Loucy (cell line): ENCODE results near the gene DERA.
"Not testable (repeated sequence)": the region's sequence is repeated elsewhere in the genome, so short reads cannot be mapped to it uniquely, and the experiment has no call there.

ENCODE experiments used
- H2AFZ ChIP-seq: fragments of 200-600 bp; sonication (generic); 2 replicates; pipeline ENCODE4 v1.6.0; 2016; ENCODE audit warnings: antibody characterized with exemption, mild to moderate bottlenecking, low read length, moderate library complexity
- H3F3A ChIP-seq: fragments of 200-600 bp; 2 replicates; pipeline ENCODE4 v1.6.0; 2016; ENCODE audit warnings: antibody characterized with exemption, low read depth, mild to moderate bottlenecking
- H3K27me3 ChIP-seq: fragments of 200-600 bp; sonication (generic); 2 replicates; pipeline ENCODE4 v1.6.1; 2014; ENCODE audit warnings: low read length, mild to moderate bottlenecking; ENCODE audit not compliant: insufficient read depth, poor library complexity, severe bottlenecking
- H3K36me3 ChIP-seq: fragments of 200-600 bp; sonication (generic); 2 replicates; pipeline ENCODE4 v1.6.1; 2016; ENCODE audit warnings: low read length; ENCODE audit not compliant: insufficient read depth
- H3K4me1 ChIP-seq: fragments of 200-600 bp; sonication (generic); 2 replicates; pipeline ENCODE4 v1.5.1; 2014; ENCODE audit warnings: low read length, mild to moderate bottlenecking; ENCODE audit not compliant: insufficient read depth, poor library complexity, severe bottlenecking
- H3K4me2 ChIP-seq: fragments of 200-600 bp; sonication (generic); 2 replicates; pipeline ENCODE4 v1.6.0; 2014; ENCODE audit warnings: antibody characterized with exemption, low read length, low read depth, mild to moderate bottlenecking; ENCODE audit not compliant: poor library complexity, severe bottlenecking
- H3K4me3 ChIP-seq: fragments of 200-600 bp; sonication (generic); 2 replicates; pipeline ENCODE4 v1.5.1; 2014; ENCODE audit warnings: low read length, mild to moderate bottlenecking, mixed read lengths; ENCODE audit not compliant: poor library complexity, severe bottlenecking
- H3K79me2 ChIP-seq: fragments of 200-600 bp; sonication (generic); 2 replicates; pipeline ENCODE4 v1.6.1; 2014; ENCODE audit warnings: low read length; ENCODE audit not compliant: insufficient read depth
- H3K9ac ChIP-seq: fragments of 200-600 bp; sonication (generic); 2 replicates; pipeline ENCODE4 v1.6.0; 2014; ENCODE audit warnings: mild to moderate bottlenecking, low read depth, low read length, moderate library complexity; ENCODE audit not compliant: poor library complexity, severe bottlenecking
- H3K9me2 ChIP-seq: fragments of 200-600 bp; sonication (generic); replicated peaks from 2 replicates; pipeline ENCODE4 v1.6.1; 2016; ENCODE audit warnings: low read depth, low read length, mixed read lengths
- H3K9me3 ChIP-seq: fragments of 200-600 bp; sonication (generic); 2 replicates; pipeline ENCODE4 v1.6.1; 2014; ENCODE audit warnings: mild to moderate bottlenecking, antibody characterized with exemption, low read length, low read depth; ENCODE audit not compliant: insufficient read depth
- H4K20me1 ChIP-seq: fragments of 200-600 bp; sonication (generic); 2 replicates; pipeline ENCODE4 v1.6.0; 2014; ENCODE audit warnings: antibody characterized with exemption, low read length, mild to moderate bottlenecking; ENCODE audit not compliant: insufficient read depth, poor library complexity, severe bottlenecking
- EZH2phosphoT487 ChIP-seq: fragments of 200-600 bp; IDR thresholded peaks from 2 replicates; pipeline ENCODE4 v1.6.1; 2018; ENCODE audit warnings: antibody characterized with exemption, mild to moderate bottlenecking, moderate library complexity, borderline replicate concordance
- TF ChIP-seq, protein P1 (sequence below): fragments of 200-600 bp; sonication (generic); conservative IDR thresholded peaks from 2 replicates; pipeline ENCODE4 v1.5.1; 2014; ENCODE audit warnings: mild to moderate bottlenecking, antibody characterized with exemption, low read length

The DERA gene

DNA sequence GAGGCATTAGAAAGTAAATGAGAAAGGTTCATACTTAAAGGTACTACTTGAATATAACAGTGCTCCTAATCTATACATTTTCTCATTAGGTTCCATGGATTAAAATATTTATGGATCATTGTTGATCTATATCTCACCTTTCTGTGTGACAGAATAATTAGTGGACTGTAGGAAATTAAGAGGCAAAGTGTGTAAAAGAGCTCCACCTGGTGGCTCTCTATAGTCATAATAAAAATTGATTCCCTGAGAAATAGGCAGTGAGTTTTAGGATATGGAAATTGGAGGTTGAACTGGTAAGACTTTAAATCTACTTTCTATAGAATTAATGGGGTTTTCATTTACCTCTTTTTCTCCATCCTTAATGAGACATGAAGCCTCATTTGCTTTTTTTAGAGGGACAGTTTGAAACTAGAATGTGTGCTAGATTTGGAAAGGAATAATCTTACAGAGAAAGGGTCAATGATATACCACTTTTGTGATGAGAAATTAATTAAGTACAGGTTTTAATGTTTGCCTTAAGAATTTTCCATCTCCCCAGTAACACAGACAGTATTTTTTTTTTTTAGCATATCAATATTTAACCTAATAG lies 11.8 kb upstream of the DERA start:
- Histone ChIP-seq H3K36me3 (peaks cover 84% of the 10 kb centered on the region), H3K4me3 (no peak overlapping the region)

DNA sequence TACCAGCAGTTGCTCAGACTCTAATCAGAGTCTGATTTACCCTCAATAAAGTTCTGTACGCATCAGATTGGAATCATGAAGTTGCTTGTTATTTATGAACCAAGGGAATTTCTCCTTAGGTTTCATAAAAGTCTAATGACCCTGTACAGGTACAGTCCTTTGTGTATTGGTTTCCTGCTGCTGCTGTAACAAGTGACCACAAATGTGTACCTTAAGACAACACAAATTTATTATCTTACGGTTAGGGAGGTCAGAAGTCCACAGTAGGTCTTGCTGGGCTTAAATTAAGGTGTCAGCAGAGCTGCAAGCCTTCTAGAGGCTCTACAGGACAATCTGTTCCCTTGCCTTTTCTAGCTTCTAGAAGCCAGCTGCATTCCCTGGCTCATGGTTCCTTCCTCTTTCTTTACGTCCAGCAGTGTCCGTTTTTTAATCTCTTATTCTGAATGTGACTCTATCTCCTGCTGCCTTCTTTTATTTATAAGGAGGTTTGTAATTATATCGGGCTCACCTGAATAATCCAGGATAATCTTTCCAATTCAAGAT lies 6.7 kb upstream of the DERA start:
- Histone ChIP-seq H3K4me3 (no peak overlapping the region), H3K4me1 (no peaks in the 10 kb centered on the region), H4K20me1 (peaks cover 2% of the 10 kb centered on the region), H3F3A (no peaks in the 10 kb centered on the region), H3K9ac (no peak overlapping the region), H2AFZ (no peak overlapping the region), H3K4me2 (no peak overlapping the region), H3K9me3 (no peaks in the 10 kb centered on the region), H3K9me2 (no peaks in the 10 kb centered on the region), H3K36me3 (peaks cover 52% of the 10 kb centered on the region), H3K27me3 (no peaks in the 10 kb centered on the region), H3K79me2 (no peaks in the 10 kb centered on the region)
- TF ChIP-seq, protein P1, sequence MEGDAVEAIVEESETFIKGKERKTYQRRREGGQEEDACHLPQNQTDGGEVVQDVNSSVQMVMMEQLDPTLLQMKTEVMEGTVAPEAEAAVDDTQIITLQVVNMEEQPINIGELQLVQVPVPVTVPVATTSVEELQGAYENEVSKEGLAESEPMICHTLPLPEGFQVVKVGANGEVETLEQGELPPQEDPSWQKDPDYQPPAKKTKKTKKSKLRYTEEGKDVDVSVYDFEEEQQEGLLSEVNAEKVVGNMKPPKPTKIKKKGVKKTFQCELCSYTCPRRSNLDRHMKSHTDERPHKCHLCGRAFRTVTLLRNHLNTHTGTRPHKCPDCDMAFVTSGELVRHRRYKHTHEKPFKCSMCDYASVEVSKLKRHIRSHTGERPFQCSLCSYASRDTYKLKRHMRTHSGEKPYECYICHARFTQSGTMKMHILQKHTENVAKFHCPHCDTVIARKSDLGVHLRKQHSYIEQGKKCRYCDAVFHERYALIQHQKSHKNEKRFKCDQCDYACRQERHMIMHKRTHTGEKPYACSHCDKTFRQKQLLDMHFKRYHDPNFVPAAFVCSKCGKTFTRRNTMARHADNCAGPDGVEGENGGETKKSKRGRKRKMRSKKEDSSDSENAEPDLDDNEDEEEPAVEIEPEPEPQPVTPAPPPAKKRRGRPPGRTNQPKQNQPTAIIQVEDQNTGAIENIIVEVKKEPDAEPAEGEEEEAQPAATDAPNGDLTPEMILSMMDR, result no peak
- no peak for TF ChIP-seq EZH2phosphoT487

More for the DNA sequence above, 11.8 kb upstream of the DERA start:
- Histone ChIP-seq H2AFZ (no peak overlapping the region), H3K9me2 (no peaks in the 10 kb centered on the region), H4K20me1 (peaks cover 3% of the 10 kb centered on the region), H3K4me2 (no peak overlapping the region), H3F3A (no peaks in the 10 kb centered on the region), H3K27me3 (no peaks in the 10 kb centered on the region), H3K79me2 (no peaks in the 10 kb centered on the region), H3K9ac (no peak overlapping the region), H3K4me1 (no peaks in the 10 kb centered on the region), H3K9me3 (no peaks in the 10 kb centered on the region)
- TF ChIP-seq EZH2phosphoT487, result no peak
- TF ChIP-seq, protein P1, result peak; percentile 84

DNA sequence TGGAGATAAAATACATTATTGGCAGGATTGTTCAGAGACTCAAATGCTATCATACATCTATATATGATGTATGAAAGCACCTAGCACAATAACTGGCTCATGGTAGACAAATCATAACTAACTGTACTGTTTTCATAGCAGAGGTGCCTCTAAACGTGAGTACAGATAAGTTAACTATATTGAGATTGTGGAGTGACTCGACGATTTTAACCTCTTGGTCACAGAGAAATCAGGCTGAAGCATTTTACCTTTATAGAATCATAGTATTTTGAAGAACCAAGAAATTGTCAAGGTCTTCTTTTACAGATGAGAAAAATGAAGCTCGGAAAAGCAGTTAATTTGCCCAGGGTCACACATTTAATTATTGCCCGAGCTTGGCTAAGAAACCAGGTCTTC lies 666 bp upstream of the DERA start:
- H4K20me1 ChIP-seq, result no peaks in the 10 kb centered on the region
- H3K4me1 ChIP-seq, result peaks cover 14% of the 10 kb centered on the region
- peaks cover 23% of the 10 kb centered on the region for H3K79me2 ChIP-seq
- peak overlapping the region; percentile 88 for H3K9ac ChIP-seq
- no peaks in the 10 kb centered on the region for H3K36me3 ChIP-seq
- peak overlapping the region; percentile 72 for H3K4me2 ChIP-seq
- H3F3A ChIP-seq, result no peaks in the 10 kb centered on the region
- H3K27me3 ChIP-seq, result no peaks in the 10 kb centered on the region
- no peaks in the 10 kb centered on the region for H3K9me3 ChIP-seq
- TF ChIP-seq, protein P1, result no peak
- no peak for TF ChIP-seq EZH2phosphoT487
- no peaks in the 10 kb centered on the region for H3K9me2 ChIP-seq
- H2AFZ ChIP-seq, result no peak overlapping the region; the same call in none of the 2 replicates
- H3K4me3 ChIP-seq, result peak overlapping the region; percentile 82

DNA sequence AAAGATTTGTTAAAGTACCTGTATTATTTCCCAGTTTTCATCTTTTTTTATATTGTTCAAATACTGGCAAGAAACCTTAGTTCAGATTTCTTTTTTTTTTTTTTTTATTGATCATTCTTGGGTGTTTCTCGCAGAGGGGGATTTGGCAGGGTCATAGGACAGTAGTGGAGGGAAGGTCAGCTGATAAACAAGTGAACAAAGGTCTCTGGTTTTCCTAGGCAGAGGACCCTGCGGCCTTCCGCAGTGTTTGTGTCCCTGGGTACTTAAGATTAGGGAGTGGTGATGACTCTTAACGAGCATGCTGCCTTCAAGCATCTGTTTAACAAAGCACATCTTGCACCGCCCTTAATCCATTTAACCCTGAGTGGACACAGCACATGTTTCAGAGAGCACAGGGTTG lies 799 bp downstream of the DERA start:
- H3K9me3 ChIP-seq, H4K20me1 ChIP-seq, H3K9me2 ChIP-seq, H3F3A ChIP-seq, H3K36me3 ChIP-seq, H3K27me3 ChIP-seq: not testable (repeated sequence)
- Histone ChIP-seq H3K4me1 (peaks cover 14% of the 10 kb centered on the region), H3K79me2 (peaks cover 23% of the 10 kb centered on the region), H3K4me2 (peak overlapping the region; percentile 72), H3K9ac (peak overlapping the region; percentile 88), H2AFZ (peak overlapping the region; percentile 89; the same call in 1 of the 2 replicates), H3K4me3 (peak overlapping the region; percentile 82)

DNA sequence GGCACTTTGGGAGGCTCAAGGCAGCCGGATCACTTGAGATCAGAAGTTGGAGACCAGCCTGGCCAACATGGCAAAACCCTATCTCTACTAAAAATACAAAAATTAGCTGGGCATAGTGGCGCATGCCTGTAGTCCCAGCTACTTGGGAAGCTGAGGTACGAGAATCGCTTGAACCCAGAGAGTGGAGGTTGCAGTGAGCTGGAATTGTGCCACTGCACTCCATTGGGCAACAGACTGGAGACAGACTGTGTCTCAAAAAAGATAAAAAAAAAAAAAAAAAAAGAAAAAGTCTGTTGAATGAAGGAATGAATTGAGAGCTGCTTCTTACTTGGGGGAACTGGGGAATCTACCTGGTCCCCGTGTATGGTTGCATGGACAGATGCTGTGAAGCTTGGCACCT lies 3.0 kb downstream of the DERA start:
- H2AFZ ChIP-seq, H3K4me3 ChIP-seq, H3F3A ChIP-seq, H3K27me3 ChIP-seq, H4K20me1 ChIP-seq, H3K9me2 ChIP-seq, H3K9ac ChIP-seq, H3K9me3 ChIP-seq, H3K36me3 ChIP-seq: not testable (repeated sequence)
- Histone ChIP-seq H3K79me2 (peaks cover 23% of the 10 kb centered on the region), H3K4me2 (peak overlapping the region; percentile 13), H3K4me1 (peaks cover 14% of the 10 kb centered on the region)
